GM12891 (cell line): ENCODE results near the gene DNAJC5.
"Not testable (repeated sequence)": the region's sequence is repeated elsewhere in the genome, so short reads cannot be mapped to it uniquely, and the experiment has no call there.

Experiments used
- PAX5 ChIP-seq: IDR thresholded peaks from 2 replicates; pipeline ENCODE4 v1.6.1; 2011; ENCODE audit warnings: low read length, moderate library complexity, mild to moderate bottlenecking; ENCODE audit not compliant: insufficient read depth, severe bottlenecking
- POLR2A ChIP-seq: IDR thresholded peaks from 2 replicates; pipeline ENCODE4 v1.6.1; 2011; ENCODE audit warnings: low read depth, low read length, control low read depth
- POLR2AphosphoS5 ChIP-seq: IDR thresholded peaks from 2 replicates; pipeline ENCODE4 v1.6.1; 2011; ENCODE audit warnings: low read depth, low read length, control low read depth
- POU2F2 ChIP-seq: IDR thresholded peaks from 2 replicates; pipeline ENCODE4 v1.6.1; 2011; ENCODE audit warnings: low read depth, mild to moderate bottlenecking, control low read depth, low read length, moderate library complexity
- TAF1 ChIP-seq: IDR thresholded peaks from 2 replicates; pipeline ENCODE4 v1.6.1; 2011; ENCODE audit warnings: low read depth, low read length, control low read depth

DNA sequence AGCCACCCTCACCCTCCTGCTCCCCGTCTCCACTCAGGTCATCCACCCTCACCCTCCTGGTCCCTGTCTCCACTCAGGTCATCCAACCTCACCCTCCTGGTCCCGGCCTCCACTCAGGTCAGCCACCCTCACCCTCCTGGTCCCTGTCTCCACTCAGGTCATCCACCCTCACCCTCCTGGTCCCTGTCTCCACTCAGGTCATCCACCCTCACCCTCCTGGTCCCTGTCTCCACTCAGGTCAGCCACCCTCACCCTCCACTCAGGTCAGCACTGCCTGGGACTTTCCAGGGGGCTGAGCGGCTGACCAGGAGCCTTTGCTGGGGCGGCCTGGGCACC, 41.2 kb upstream of the DNAJC5 start:
- TF ChIP-seq POLR2A, TAF1, PAX5, POU2F2, POLR2AphosphoS5: not testable (repeated sequence)
